GM23338 (cell line): ENCODE measurements around the gene SLC9A1. TPM values are rescaled to one million over a fixed set of nuclear protein-coding genes. Genes with fewer than 3 reads are reported as not detected.

Source experiments
- ATAC-seq: fragments of 200-7000 bp; cut with Tn5 transposase; 3 replicates; pipeline ENCODE4 v1.9.1; 2020
- DNase-seq: peaks from one replicate; pipeline ENCODE4 v3.0.0-alpha.2; 2015; ENCODE audit warnings: low spot score
- H2AFZ ChIP-seq: fragments of 200-600 bp; sonication (generic); 2 replicates; pipeline ENCODE4 v1.8.0; 2016; ENCODE audit warnings: antibody characterized with exemption, mild to moderate bottlenecking, moderate library complexity
- H3F3A ChIP-seq: fragments of 200-600 bp; sonication (generic); replicated peaks from 2 replicates; pipeline ENCODE4 v1.8.0; 2017; ENCODE audit warnings: antibody characterized with exemption, mixed run types, low read depth
- H3K27ac ChIP-seq: fragments of 200-600 bp; sonication (generic); 2 replicates; pipeline ENCODE4 v1.6.1; 2016; ENCODE audit warnings: low read depth
- H3K27me3 ChIP-seq: fragments of 200-600 bp; sonication (generic); 2 replicates; pipeline ENCODE4 v1.8.0; 2016; ENCODE audit warnings: mild to moderate bottlenecking, mixed run types, moderate library complexity; ENCODE audit not compliant: insufficient read depth
- H3K36me3 ChIP-seq: fragments of 200-600 bp; sonication (generic); 2 replicates; pipeline ENCODE4 v1.8.0; 2016; ENCODE audit warnings: mild to moderate bottlenecking; ENCODE audit not compliant: insufficient read depth
- H3K4me1 ChIP-seq: fragments of 200-600 bp; sonication (generic); 2 replicates; pipeline ENCODE4 v1.8.0; 2016; ENCODE audit warnings: mild to moderate bottlenecking, moderate library complexity; ENCODE audit not compliant: insufficient read depth
- H3K4me2 ChIP-seq: fragments of 200-600 bp; sonication (generic); 2 replicates; pipeline ENCODE4 v1.7.1; 2017; ENCODE audit warnings: mixed run types
- H3K4me3 ChIP-seq: fragments of 200-600 bp; sonication (generic); 2 replicates; pipeline ENCODE4 v1.6.1; 2016; ENCODE audit warnings: mixed run types
- H3K79me2 ChIP-seq: fragments of 200-600 bp; sonication (generic); replicated peaks from 2 replicates; pipeline ENCODE4 v1.8.0; 2017; ENCODE audit warnings: mild to moderate bottlenecking; ENCODE audit not compliant: insufficient read depth
- H3K9me2 ChIP-seq: fragments of 200-600 bp; sonication (generic); 2 replicates; pipeline ENCODE4 v1.8.0; 2017; ENCODE audit not compliant: insufficient read depth
- H4K20me1 ChIP-seq: fragments of 200-600 bp; sonication (generic); replicated peaks from 2 replicates; pipeline ENCODE4 v1.8.0; 2017; ENCODE audit warnings: mild to moderate bottlenecking; ENCODE audit not compliant: insufficient read depth
- H3K27ac Mint-ChIP-seq: 2 replicates; pipeline ENCODE4 v1.8.0; 2020; ENCODE audit warnings: inconsistent platforms, mild to moderate bottlenecking, moderate library complexity, mixed read lengths
- H3K27me3 Mint-ChIP-seq: 3 replicates; pipeline ENCODE4 v1.8.0; 2022; ENCODE audit warnings: low read depth, mild to moderate bottlenecking, moderate library complexity, mixed read lengths, inconsistent platforms; ENCODE audit not compliant: insufficient read depth, poor library complexity
- H3K36me3 Mint-ChIP-seq: 3 replicates; pipeline ENCODE4 v1.8.0; 2021; ENCODE audit warnings: low read depth, mild to moderate bottlenecking, inconsistent platforms, moderate library complexity, mixed read lengths
- H3K4me1 Mint-ChIP-seq: 3 replicates; pipeline ENCODE4 v1.8.0; 2020; ENCODE audit warnings: mild to moderate bottlenecking, inconsistent platforms, mixed read lengths
- H3K4me3 Mint-ChIP-seq: 3 replicates; pipeline ENCODE4 v1.8.0; 2021; ENCODE audit warnings: moderate library complexity, mild to moderate bottlenecking, inconsistent platforms, mixed read lengths
- H3K9me3 Mint-ChIP-seq: 3 replicates; pipeline ENCODE4 v1.8.0; 2020; ENCODE audit warnings: moderate library complexity, mild to moderate bottlenecking, inconsistent platforms, mixed read lengths
- CREB1 ChIP-seq: fragments of 250-450 bp; sonication (Bioruptor Pico); IDR thresholded peaks from 2 replicates; pipeline ENCODE4 v1.5.0; 2020; ENCODE audit warnings: low read depth, mild to moderate bottlenecking, moderate library complexity
- ETS1 ChIP-seq: IDR thresholded peaks from 2 replicates; pipeline ENCODE4 v1.6.1; 2016; ENCODE audit warnings: antibody characterized with exemption
- EZH2 ChIP-seq: fragments of 200-600 bp; sonication (generic); IDR thresholded peaks from one replicate; pipeline ENCODE4 v1.8.0; 2017; ENCODE audit warnings: antibody characterized with exemption, mild to moderate bottlenecking, low read depth; ENCODE audit not compliant: unreplicated experiment
- EZH2phosphoT487 ChIP-seq: fragments of 200-600 bp; sonication (generic); IDR thresholded peaks from one replicate; pipeline ENCODE4 v1.8.1; 2018; ENCODE audit warnings: antibody characterized with exemption; ENCODE audit not compliant: unreplicated experiment
- JUNB ChIP-seq: IDR thresholded peaks from one replicate; pipeline ENCODE4 v1.6.1; 2016; ENCODE audit warnings: antibody characterized with exemption; ENCODE audit not compliant: unreplicated experiment
- NANOG ChIP-seq: IDR thresholded peaks from 2 replicates; pipeline ENCODE4 v1.6.1; 2016; ENCODE audit warnings: antibody characterized with exemption, borderline replicate concordance
- POLR2AphosphoS5 ChIP-seq: IDR thresholded peaks from 2 replicates; pipeline ENCODE4 v1.6.1; 2016; ENCODE audit warnings: antibody characterized with exemption, low read depth
- REST ChIP-seq: IDR thresholded peaks from one replicate; pipeline ENCODE4 v1.6.1; 2018; ENCODE audit warnings: antibody characterized with exemption; ENCODE audit not compliant: unreplicated experiment
- STAT1 ChIP-seq: IDR thresholded peaks from one replicate; pipeline ENCODE4 v1.6.1; 2016; ENCODE audit warnings: antibody characterized with exemption; ENCODE audit not compliant: unreplicated experiment
- ZNF114 ChIP-seq: fragments of 250-450 bp; sonication (Bioruptor Pico); IDR thresholded peaks from 2 replicates; pipeline ENCODE4 v1.5.0; 2020; ENCODE audit warnings: mild to moderate bottlenecking, moderate library complexity
- ZNF331 ChIP-seq: fragments of 250-450 bp; sonication (Bioruptor Pico); IDR thresholded peaks from 2 replicates; pipeline ENCODE4 v1.5.0; 2020; ENCODE audit warnings: low read depth, mild to moderate bottlenecking, moderate library complexity
- polyA plus RNA-seq: library from polyadenylated mRNA; unstranded; fragments of >200 nt; fragmentation: Nextera tagmentation; extraction: Ambion mirVana; gene quantifications from 2 replicates; pipeline ENCODE4 v1.2.1, GENCODE V29; 2016
- total RNA-seq: library from RNA; depleted of rRNA; stranded (reverse); fragments of >200 nt; shearing (Covaris generic); gene quantifications from 2 replicates; pipeline ENCODE4 v1.2.3, GENCODE V29; 2014
- TF ChIP-seq, protein P1 (sequence below), 2 experiments: fragments of 200-600 bp in 1 of 2; sonication (generic) in 1 of 2; conservative IDR thresholded peaks; 2 replicates each; pipeline versions ENCODE4 v1.5.1 to v1.6.1; 2016 to 2017; ENCODE audit warnings: antibody characterized with exemption in 2 of 2, low read depth in 2 of 2, mild to moderate bottlenecking in 2 of 2, moderate library complexity in 1 of 2
- TF ChIP-seq, protein P2 (sequence below): fragments of 250-450 bp; sonication (Bioruptor Pico); IDR thresholded peaks from 2 replicates; pipeline ENCODE4 v1.5.0; 2020; ENCODE audit warnings: mild to moderate bottlenecking, moderate library complexity

Gene SLC9A1
- total and polyA plus RNA-seq, 2 experiments from 2014 or later, result 10.4 to 22.3 TPM

GRCh38 chr1:27139980-27140379 is 14.9 kb downstream of the SLC9A1 start:
- no peak overlapping the region for H3K4me2 ChIP-seq
- Mint-ChIP-seq H3K9me3 (no peaks in the 10 kb centered on the region), H3K27ac (no peak overlapping the region), H3K4me1 (peaks cover 66% of the 10 kb centered on the region), H3K4me3 (no peak overlapping the region), H3K27me3 (peaks cover 13% of the 10 kb centered on the region), H3K36me3 (no peaks in the 10 kb centered on the region; the same call in 2 of the 3 replicates)
- DNase-seq, result no peak
- no peaks in the 10 kb centered on the region for H3K27me3 ChIP-seq
- H3K79me2 ChIP-seq, result peaks cover 53% of the 10 kb centered on the region
- peaks cover 44% of the 10 kb centered on the region for H3K4me1 ChIP-seq
- no peaks in the 10 kb centered on the region for H3K36me3 ChIP-seq
- TF ChIP-seq JUNB (no peak), ZNF331 (no peak), CREB1 (CRISPR knock-in tag) (no peak), EZH2 (no peak), POLR2AphosphoS5 (no peak), REST (no peak), STAT1 (no peak), ZNF114 (CRISPR knock-in tag) (no peak), EZH2phosphoT487 (no peak), NANOG (no peak), ETS1 (no peak)
- TF ChIP-seq, protein P1, sequence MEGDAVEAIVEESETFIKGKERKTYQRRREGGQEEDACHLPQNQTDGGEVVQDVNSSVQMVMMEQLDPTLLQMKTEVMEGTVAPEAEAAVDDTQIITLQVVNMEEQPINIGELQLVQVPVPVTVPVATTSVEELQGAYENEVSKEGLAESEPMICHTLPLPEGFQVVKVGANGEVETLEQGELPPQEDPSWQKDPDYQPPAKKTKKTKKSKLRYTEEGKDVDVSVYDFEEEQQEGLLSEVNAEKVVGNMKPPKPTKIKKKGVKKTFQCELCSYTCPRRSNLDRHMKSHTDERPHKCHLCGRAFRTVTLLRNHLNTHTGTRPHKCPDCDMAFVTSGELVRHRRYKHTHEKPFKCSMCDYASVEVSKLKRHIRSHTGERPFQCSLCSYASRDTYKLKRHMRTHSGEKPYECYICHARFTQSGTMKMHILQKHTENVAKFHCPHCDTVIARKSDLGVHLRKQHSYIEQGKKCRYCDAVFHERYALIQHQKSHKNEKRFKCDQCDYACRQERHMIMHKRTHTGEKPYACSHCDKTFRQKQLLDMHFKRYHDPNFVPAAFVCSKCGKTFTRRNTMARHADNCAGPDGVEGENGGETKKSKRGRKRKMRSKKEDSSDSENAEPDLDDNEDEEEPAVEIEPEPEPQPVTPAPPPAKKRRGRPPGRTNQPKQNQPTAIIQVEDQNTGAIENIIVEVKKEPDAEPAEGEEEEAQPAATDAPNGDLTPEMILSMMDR (conservative IDR thresholded peaks at IDR 0.05; ENCODE audit: low read depth in 2 of 2), result no peak
- TF ChIP-seq, protein P2, sequence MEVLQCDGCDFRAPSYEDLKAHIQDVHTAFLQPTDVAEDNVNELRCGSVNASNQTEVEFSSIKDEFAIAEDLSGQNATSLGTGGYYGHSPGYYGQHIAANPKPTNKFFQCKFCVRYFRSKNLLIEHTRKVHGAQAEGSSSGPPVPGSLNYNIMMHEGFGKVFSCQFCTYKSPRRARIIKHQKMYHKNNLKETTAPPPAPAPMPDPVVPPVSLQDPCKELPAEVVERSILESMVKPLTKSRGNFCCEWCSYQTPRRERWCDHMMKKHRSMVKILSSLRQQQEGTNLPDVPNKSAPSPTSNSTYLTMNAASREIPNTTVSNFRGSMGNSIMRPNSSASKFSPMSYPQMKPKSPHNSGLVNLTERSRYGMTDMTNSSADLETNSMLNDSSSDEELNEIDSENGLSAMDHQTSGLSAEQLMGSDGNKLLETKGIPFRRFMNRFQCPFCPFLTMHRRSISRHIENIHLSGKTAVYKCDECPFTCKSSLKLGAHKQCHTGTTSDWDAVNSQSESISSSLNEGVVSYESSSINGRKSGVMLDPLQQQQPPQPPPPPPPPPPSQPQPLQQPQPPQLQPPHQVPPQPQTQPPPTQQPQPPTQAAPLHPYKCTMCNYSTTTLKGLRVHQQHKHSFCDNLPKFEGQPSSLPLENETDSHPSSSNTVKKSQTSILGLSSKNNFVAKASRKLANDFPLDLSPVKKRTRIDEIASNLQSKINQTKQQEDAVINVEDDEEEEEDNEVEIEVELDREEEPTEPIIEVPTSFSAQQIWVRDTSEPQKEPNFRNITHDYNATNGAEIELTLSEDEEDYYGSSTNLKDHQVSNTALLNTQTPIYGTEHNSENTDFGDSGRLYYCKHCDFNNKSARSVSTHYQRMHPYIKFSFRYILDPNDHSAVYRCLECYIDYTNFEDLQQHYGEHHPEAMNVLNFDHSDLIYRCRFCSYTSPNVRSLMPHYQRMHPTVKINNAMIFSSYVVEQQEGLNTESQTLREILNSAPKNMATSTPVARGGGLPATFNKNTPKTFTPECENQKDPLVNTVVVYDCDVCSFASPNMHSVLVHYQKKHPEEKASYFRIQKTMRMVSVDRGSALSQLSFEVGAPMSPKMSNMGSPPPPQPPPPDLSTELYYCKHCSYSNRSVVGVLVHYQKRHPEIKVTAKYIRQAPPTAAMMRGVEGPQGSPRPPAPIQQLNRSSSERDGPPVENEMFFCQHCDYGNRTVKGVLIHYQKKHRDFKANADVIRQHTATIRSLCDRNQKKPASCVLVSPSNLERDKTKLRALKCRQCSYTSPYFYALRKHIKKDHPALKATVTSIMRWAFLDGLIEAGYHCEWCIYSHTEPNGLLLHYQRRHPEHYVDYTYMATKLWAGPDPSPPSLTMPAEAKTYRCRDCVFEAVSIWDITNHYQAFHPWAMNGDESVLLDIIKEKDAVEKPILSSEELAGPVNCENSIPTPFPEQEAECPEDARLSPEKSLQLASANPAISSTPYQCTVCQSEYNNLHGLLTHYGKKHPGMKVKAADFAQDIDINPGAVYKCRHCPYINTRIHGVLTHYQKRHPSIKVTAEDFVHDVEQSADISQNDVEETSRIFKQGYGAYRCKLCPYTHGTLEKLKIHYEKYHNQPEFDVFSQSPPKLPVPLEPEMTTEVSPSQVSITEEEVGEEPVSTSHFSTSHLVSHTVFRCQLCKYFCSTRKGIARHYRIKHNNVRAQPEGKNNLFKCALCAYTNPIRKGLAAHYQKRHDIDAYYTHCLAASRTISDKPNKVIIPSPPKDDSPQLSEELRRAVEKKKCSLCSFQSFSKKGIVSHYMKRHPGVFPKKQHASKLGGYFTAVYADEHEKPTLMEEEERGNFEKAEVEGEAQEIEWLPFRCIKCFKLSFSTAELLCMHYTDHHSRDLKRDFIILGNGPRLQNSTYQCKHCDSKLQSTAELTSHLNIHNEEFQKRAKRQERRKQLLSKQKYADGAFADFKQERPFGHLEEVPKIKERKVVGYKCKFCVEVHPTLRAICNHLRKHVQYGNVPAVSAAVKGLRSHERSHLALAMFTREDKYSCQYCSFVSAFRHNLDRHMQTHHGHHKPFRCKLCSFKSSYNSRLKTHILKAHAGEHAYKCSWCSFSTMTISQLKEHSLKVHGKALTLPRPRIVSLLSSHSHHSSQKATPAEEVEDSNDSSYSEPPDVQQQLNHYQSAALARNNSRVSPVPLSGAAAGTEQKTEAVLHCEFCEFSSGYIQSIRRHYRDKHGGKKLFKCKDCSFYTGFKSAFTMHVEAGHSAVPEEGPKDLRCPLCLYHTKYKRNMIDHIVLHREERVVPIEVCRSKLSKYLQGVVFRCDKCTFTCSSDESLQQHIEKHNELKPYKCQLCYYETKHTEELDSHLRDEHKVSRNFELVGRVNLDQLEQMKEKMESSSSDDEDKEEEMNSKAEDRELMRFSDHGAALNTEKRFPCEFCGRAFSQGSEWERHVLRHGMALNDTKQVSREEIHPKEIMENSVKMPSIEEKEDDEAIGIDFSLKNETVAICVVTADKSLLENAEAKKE, result no peak
- no peak for ATAC-seq
- H4K20me1 ChIP-seq, result peaks cover 2% of the 10 kb centered on the region; the same call in 1 of the 2 replicates
- H3K27ac ChIP-seq, result no peak overlapping the region
- H3K9me2 ChIP-seq, result no peaks in the 10 kb centered on the region
- no peaks in the 10 kb centered on the region; the same call in 1 of the 2 replicates for H3F3A ChIP-seq
- H3K4me3 ChIP-seq, result no peak overlapping the region
- no peak overlapping the region for H2AFZ ChIP-seq
